Tibial artery (tissue), 4 donors: ENCODE measurements around the gene STAT2.

Experiments used
- DNase-seq, 2 donors: peaks; one replicate each; pipeline ENCODE4 v3.0.0-alpha.2; 2019
- H3K27ac ChIP-seq, 2 donors: fragments of 200-600 bp; sonication (generic) in 1 of 2; 1 replicate in 1 of 2; 2 replicates in 1 of 2; pipeline ENCODE4 v1.5.1; 2018 to 2019; ENCODE audit warnings: mild to moderate bottlenecking in 1 of 2
- H3K27me3 ChIP-seq, 2 donors: fragments of 200-600 bp; sonication (generic) in 1 of 2; one replicate each; pipeline versions ENCODE4 v1.5.1 to v1.6.0; 2016 to 2019
- H3K36me3 ChIP-seq, 3 donors: fragments of 200-600 bp; sonication (generic) in 2 of 3; one replicate each; pipeline ENCODE4 v1.5.1; 2016 to 2019; ENCODE audit warnings: mild to moderate bottlenecking in 2 of 3
- H3K4me1 ChIP-seq, 4 donors: fragments of 200-600 bp; sonication (generic) in 2 of 4; 1 replicate in 3 of 4; 2 replicates in 1 of 4; pipeline ENCODE4 v1.5.1; 2016 to 2019
- H3K4me3 ChIP-seq, 2 donors: fragments of 200-600 bp; sonication (generic) in 1 of 2; 1 replicate in 1 of 2; 2 replicates in 1 of 2; pipeline ENCODE4 v1.5.1; 2018 to 2019; ENCODE audit warnings: mild to moderate bottlenecking in 2 of 2
- H3K9me3 ChIP-seq, 3 donors: fragments of 200-600 bp; sonication (generic) in 1 of 3; one replicate each; pipeline ENCODE4 v1.5.1; 2016 to 2019
- intact Hi-C: fragments of 100-400 bp; cut with DNase I; formaldehyde crosslinking; loops from one replicate; pipeline ENCODE4 v1.15.0; 2023; ENCODE audit warnings: low total_unique reads
- TF ChIP-seq, protein P1 (sequence below), 2 experiments: fragments of 200-600 bp in 1 of 2; fragments of 450-650 bp in 1 of 2; IDR thresholded peaks; one replicate each; pipeline ENCODE4 v1.5.1; 2017 to 2019; ENCODE audit warnings: antibody characterized with exemption in 2 of 2, mild to moderate bottlenecking in 1 of 2, moderate library complexity in 1 of 2

STAT2 gene

GRCh38 chr12:56392331-56392730 lies 32.4 kb upstream of the STAT2 start:
- Histone ChIP-seq H3K27ac (no peak overlapping the region), H3K27me3 (no peaks in the 10 kb centered on the region), H3K9me3 (no peaks in the 10 kb centered on the region), H3K36me3 (no peaks in the 10 kb centered on the region), H3K4me3 (no peak overlapping the region), H3K4me1 (no peaks in the 10 kb centered on the region)
- intact Hi-C loops: no loop called here
- TF ChIP-seq, protein P1, sequence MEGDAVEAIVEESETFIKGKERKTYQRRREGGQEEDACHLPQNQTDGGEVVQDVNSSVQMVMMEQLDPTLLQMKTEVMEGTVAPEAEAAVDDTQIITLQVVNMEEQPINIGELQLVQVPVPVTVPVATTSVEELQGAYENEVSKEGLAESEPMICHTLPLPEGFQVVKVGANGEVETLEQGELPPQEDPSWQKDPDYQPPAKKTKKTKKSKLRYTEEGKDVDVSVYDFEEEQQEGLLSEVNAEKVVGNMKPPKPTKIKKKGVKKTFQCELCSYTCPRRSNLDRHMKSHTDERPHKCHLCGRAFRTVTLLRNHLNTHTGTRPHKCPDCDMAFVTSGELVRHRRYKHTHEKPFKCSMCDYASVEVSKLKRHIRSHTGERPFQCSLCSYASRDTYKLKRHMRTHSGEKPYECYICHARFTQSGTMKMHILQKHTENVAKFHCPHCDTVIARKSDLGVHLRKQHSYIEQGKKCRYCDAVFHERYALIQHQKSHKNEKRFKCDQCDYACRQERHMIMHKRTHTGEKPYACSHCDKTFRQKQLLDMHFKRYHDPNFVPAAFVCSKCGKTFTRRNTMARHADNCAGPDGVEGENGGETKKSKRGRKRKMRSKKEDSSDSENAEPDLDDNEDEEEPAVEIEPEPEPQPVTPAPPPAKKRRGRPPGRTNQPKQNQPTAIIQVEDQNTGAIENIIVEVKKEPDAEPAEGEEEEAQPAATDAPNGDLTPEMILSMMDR (IDR thresholded peaks at IDR 0.05): no peak
- no peak for DNase-seq

GRCh38 chr12:56391721-56392120 lies 31.8 kb upstream of the STAT2 start:
- Histone ChIP-seq H3K4me1 (no peaks in the 10 kb centered on the region), H3K27me3 (no peaks in the 10 kb centered on the region), H3K4me3 (no peak overlapping the region), H3K27ac (no peak overlapping the region), H3K9me3 (no peaks in the 10 kb centered on the region), H3K36me3 (no peaks in the 10 kb centered on the region)
- intact Hi-C loops: no loop called here
- TF ChIP-seq, protein P1 (IDR thresholded peaks at IDR 0.05): no peak
- DNase-seq: no peak

- Histone ChIP-seq H3K27me3 (no peaks in the 10 kb centered on the region), H3K9me3 (no peaks in the 10 kb centered on the region), H3K27ac (no peak overlapping the region), H3K4me1 (no peaks in the 10 kb centered on the region), H3K36me3 (no peaks in the 10 kb centered on the region), H3K4me3 (no peak overlapping the region)
- intact Hi-C loops: no loop called here
- no peak for DNase-seq
- TF ChIP-seq, protein P1 (IDR thresholded peaks at IDR 0.05): no peak
Observed at GRCh38 chr12:56389412-56389811, 29.5 kb upstream of the STAT2 start.

DNA sequence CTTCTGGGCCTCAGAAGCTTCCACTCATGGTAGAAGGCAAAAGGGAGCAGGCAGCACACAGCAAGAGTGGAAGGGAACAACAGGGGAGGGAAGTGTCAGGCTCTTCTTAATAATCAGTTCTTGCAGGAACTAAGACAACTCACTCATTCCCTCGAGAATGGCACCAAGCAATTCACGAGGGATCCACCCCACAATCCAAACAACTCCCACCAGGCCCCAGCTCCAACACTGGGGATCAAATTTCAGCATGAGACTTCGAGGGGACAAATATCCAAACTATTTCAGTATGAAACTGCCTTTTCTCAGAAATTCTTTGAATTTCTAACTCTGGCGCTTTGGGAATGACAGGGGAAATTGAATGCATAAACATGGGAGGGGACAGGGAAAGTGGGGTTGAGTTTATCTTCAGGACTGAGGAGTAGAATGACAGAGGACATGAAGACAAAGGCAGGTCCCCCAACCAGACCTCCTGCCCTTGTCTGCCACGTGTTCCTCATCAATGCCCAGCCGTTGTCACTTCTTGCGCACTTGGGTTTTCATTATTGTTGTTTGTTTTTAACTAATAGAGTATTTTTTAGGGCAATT lies 27.3 kb upstream of the STAT2 start:
- Histone ChIP-seq H3K36me3 (no peaks in the 10 kb centered on the region), H3K9me3 (no peaks in the 10 kb centered on the region), H3K4me1 (no peaks in the 10 kb centered on the region), H3K27ac (no peak overlapping the region), H3K27me3 (no peaks in the 10 kb centered on the region), H3K4me3 (no peak overlapping the region)
- intact Hi-C loops: no loop called here
- DNase-seq: no peak
- TF ChIP-seq, protein P1 (IDR thresholded peaks at IDR 0.05): no peak

DNA sequence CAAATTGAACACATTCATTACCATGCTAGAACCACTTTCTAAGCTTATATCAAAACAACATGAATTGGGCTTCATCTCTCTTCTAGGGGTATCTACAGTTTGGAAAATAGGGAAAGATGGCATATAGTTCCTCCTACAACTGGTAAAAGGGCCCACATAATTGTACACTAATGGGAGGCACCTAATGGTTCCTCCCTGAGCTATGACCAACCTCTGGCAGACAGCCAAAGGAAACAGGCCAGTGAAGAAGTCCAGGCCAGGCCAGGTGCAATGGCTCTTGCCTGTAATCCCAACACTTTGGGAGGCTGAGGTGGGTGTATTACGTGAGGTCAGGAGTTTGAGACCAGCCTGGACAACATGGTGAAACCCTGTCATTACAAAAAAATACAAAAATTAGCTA lies 26.0 kb upstream of the STAT2 start:
- no peak overlapping the region for H3K27ac ChIP-seq
- no peaks in the 10 kb centered on the region for H3K27me3 ChIP-seq
- no peaks in the 10 kb centered on the region for H3K9me3 ChIP-seq
- H3K36me3 ChIP-seq: no peaks in the 10 kb centered on the region
- TF ChIP-seq, protein P1 (IDR thresholded peaks at IDR 0.05): no peak
- intact Hi-C loops: no loop called here
- no peaks in the 10 kb centered on the region for H3K4me1 ChIP-seq
- no peak for DNase-seq
- no peak overlapping the region for H3K4me3 ChIP-seq

GRCh38 chr12:56382611-56383010 lies 22.7 kb upstream of the STAT2 start:
- Histone ChIP-seq H3K36me3 (no peaks in the 10 kb centered on the region), H3K27ac (no peak overlapping the region), H3K4me3 (no peak overlapping the region), H3K9me3 (no peaks in the 10 kb centered on the region), H3K4me1 (no peaks in the 10 kb centered on the region), H3K27me3 (no peaks in the 10 kb centered on the region)
- intact Hi-C loops: no loop called here
- TF ChIP-seq, protein P1 (IDR thresholded peaks at IDR 0.05): no peak
- no peak for DNase-seq
